Body of pancreas (tissue), 4 donors: ENCODE results near the gene TMEM256.

Experiments used
- POLR2A ChIP-seq, 3 donors: fragments of 450-650 bp; IDR thresholded peaks; one replicate each; pipeline ENCODE4 v1.6.1; 2016; ENCODE audit warnings: antibody characterized with exemption in 3 of 3, mild to moderate bottlenecking in 2 of 3
- TF ChIP-seq, protein P1 (sequence below), 7 experiments: fragments of 450-650 bp in 4 of 7; fragments of 200-600 bp in 3 of 7; sonication (generic) in 3 of 7; IDR thresholded peaks; one replicate each; pipeline ENCODE4 v1.5.1; 2016 to 2019; ENCODE audit warnings: antibody characterized with exemption in 7 of 7

- TF ChIP-seq, protein P1, sequence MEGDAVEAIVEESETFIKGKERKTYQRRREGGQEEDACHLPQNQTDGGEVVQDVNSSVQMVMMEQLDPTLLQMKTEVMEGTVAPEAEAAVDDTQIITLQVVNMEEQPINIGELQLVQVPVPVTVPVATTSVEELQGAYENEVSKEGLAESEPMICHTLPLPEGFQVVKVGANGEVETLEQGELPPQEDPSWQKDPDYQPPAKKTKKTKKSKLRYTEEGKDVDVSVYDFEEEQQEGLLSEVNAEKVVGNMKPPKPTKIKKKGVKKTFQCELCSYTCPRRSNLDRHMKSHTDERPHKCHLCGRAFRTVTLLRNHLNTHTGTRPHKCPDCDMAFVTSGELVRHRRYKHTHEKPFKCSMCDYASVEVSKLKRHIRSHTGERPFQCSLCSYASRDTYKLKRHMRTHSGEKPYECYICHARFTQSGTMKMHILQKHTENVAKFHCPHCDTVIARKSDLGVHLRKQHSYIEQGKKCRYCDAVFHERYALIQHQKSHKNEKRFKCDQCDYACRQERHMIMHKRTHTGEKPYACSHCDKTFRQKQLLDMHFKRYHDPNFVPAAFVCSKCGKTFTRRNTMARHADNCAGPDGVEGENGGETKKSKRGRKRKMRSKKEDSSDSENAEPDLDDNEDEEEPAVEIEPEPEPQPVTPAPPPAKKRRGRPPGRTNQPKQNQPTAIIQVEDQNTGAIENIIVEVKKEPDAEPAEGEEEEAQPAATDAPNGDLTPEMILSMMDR (IDR thresholded peaks at IDR 0.05) = no peak
- no peak for TF ChIP-seq POLR2A (IDR thresholded peaks at IDR 0.05)
These were observed 10.1 kb downstream of the TMEM256 start for GRCh38 chr17:7393613-7394451.
